NT2/D1 (cell line): ENCODE measurements around the gene CCT6A.
"Not testable (repeated sequence)": the region's sequence is repeated elsewhere in the genome, so short reads cannot be mapped to it uniquely, and the experiment has no call there.

Experiments used
- YY1 ChIP-seq: IDR thresholded peaks from 2 replicates; pipeline ENCODE4 v1.6.1; 2011; ENCODE audit not compliant: insufficient read length, insufficient read depth
- ZNF274 ChIP-seq: IDR thresholded peaks from 2 replicates; pipeline ENCODE4 v1.6.1; 2011; ENCODE audit warnings: mild to moderate bottlenecking, low read depth, low read length

DNA sequence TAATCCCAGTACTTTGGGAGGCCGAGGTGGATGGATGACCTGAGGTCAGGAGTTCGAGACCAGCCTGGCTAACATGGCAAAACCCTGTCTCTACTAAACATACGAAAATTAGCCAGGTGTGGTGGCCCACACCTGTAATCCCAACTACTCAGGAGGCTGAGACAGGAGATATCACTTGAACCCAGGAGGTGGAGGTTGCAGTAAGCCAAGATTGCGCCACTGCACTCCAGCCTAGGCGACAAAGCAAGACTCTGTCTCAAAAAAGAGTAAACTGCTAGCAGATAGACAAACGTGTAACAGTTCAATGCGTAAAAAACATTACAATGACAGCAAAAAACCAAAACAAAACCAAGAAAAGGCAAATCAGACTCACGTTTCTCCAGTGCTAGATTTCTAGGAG lies 20.0 kb upstream of the CCT6A start:
- TF ChIP-seq YY1, ZNF274: not testable (repeated sequence)
